NB4 (cell line): ENCODE data around the gene IRS1.

Experiments
- DNase-seq: peaks from one replicate; pipeline ENCODE4 v3.0.0; 2010; ENCODE audit warnings: low read depth
- H3K4me3 ChIP-seq: one replicate; pipeline ENCODE4 v1.5.1; 2011; ENCODE audit warnings: mild to moderate bottlenecking, low read depth, low read length, moderate library complexity
- MAX ChIP-seq: IDR thresholded peaks from 2 replicates; pipeline ENCODE4 v1.6.1; 2011; ENCODE audit warnings: low read depth, low read length
- MYC ChIP-seq: IDR thresholded peaks from 2 replicates; pipeline ENCODE4 v1.6.1; 2011; ENCODE audit warnings: low read depth, low read length
- POLR2A ChIP-seq: IDR thresholded peaks from 2 replicates; pipeline ENCODE4 v1.6.1; 2011; ENCODE audit warnings: mild to moderate bottlenecking; ENCODE audit not compliant: insufficient read length; ENCODE audit errors: extremely low read depth
- TF ChIP-seq, protein P1 (sequence below): IDR thresholded peaks from one replicate; pipeline ENCODE4 v1.5.1; 2012; ENCODE audit warnings: low read depth, low read length

IRS1 gene

GRCh38 chr2:226828191-226828590 is 28.6 kb upstream of the IRS1 start:
- no peak overlapping the region for H3K4me3 ChIP-seq
- TF ChIP-seq MAX (no peak), MYC (no peak), POLR2A (no peak)
- TF ChIP-seq, protein P1, sequence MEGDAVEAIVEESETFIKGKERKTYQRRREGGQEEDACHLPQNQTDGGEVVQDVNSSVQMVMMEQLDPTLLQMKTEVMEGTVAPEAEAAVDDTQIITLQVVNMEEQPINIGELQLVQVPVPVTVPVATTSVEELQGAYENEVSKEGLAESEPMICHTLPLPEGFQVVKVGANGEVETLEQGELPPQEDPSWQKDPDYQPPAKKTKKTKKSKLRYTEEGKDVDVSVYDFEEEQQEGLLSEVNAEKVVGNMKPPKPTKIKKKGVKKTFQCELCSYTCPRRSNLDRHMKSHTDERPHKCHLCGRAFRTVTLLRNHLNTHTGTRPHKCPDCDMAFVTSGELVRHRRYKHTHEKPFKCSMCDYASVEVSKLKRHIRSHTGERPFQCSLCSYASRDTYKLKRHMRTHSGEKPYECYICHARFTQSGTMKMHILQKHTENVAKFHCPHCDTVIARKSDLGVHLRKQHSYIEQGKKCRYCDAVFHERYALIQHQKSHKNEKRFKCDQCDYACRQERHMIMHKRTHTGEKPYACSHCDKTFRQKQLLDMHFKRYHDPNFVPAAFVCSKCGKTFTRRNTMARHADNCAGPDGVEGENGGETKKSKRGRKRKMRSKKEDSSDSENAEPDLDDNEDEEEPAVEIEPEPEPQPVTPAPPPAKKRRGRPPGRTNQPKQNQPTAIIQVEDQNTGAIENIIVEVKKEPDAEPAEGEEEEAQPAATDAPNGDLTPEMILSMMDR = no peak
- DNase-seq = no peak

DNA sequence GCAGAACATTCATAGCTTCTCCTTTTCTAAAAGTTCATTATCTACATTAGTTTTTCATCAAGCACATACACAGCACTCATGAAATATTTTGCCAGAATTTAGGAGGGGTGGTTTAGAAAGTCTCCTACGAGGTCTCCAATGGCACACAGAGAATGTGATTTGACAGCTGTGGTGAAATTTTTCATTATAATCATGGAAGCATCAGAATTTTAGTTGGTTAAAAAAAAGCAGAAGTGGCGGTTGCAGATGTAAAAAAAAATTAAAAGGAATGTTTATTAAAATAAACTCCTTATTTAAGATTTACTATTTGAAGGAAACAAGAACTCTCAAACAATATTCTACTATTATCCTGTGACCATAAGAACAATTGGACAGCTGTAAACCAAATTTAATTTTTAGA is 25.4 kb upstream of the IRS1 start:
- DNase-seq = no peak
- TF ChIP-seq MAX (no peak), MYC (no peak), POLR2A (no peak)
- TF ChIP-seq, protein P1 = no peak
- no peak overlapping the region for H3K4me3 ChIP-seq

- H3K4me3 ChIP-seq = no peak overlapping the region
- TF ChIP-seq MYC = no peak
- TF ChIP-seq POLR2A = no peak
- TF ChIP-seq, protein P1 = no peak
- TF ChIP-seq MAX = no peak
- no peak for DNase-seq
Measured at GRCh38 chr2:226818930-226819329, 19.3 kb upstream of the IRS1 start.

DNA sequence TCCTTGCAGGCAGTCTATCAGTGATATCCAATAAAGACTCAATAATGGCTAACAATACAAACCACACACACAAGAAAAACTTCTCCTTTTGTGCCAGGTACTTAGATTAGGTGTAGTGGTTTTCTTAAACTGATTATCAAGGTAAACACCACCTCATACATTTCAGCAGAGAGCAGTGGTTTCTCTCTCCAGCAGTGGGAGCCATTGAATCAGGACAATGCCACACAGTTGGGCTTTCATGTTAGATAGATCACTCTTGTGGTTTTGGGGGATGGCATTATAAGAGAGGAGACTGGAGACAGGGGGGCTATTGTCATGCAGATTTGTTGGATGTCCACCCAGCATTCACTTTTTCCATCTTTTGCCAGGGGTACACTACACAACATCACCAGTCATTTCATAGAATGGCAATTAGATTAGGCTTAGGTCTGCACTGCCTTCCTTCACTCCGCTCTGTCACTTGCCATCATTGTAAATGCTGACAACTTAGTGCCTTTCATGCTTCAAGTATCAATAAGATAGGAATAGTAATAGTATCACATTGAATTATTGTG is 13.6 kb upstream of the IRS1 start:
- TF ChIP-seq, protein P1 = no peak
- no peak for TF ChIP-seq MAX
- TF ChIP-seq MYC = no peak
- TF ChIP-seq POLR2A = no peak
- no peak for DNase-seq
- no peak overlapping the region for H3K4me3 ChIP-seq

DNA sequence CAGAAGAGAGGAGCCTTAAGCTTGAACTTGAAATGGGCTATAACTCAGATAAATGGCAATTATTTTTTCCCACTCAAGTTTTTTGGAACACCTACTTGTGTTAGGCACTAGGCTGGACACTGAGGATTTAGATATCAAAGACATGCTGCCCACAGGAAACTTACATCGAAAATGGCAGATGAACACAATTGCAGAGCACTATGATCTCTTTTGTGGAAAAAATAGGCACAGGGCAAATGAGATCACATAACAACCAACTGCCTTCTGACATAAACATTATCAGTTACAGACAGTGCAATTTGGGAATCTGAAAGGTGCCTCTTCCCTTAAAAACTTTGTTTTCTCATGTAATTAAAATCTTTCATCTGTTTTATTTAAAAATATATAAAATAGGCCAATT is 3.8 kb upstream of the IRS1 start:
- DNase-seq = no peak
- no peak overlapping the region for H3K4me3 ChIP-seq
- TF ChIP-seq POLR2A = no peak
- TF ChIP-seq, protein P1 = no peak
- TF ChIP-seq MAX = no peak
- no peak for TF ChIP-seq MYC

DNA sequence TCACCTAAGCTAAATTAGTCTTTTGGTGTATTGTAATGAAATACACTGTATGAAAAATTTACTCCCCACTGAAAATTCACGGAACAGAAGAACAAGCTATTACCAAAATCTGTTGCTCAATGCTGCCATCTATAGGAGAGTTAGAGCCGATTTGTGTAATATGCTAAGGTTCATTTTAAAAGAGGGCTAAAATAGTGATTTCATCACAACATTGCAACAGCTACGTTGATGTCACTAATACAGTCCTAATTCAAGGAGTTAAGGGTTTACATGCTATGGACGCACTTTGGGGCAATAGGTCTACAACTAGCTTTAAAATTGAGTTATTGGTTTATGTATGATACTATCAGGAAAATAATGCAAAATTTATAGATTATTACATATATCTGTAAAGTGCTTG is 3.0 kb upstream of the IRS1 start:
- DNase-seq = peak; percentile 90
- TF ChIP-seq MYC = no peak
- TF ChIP-seq MAX = 0 out of 2 replicates have a peak, but pooled peaks have one; percentile 5
- TF ChIP-seq, protein P1 = peak; percentile 43
- H3K4me3 ChIP-seq = no peak overlapping the region
